AG09319 (cell line): ENCODE results near the gene ILDR2.

Experiments
- DNase-seq: peaks from one replicate; pipeline ENCODE4 v3.0.0-alpha.2; 2010; ENCODE audit warnings: low read depth; ENCODE audit errors: extremely low read depth
- CTCF ChIP-seq: IDR thresholded peaks from 2 replicates; pipeline ENCODE4 v1.5.1; 2011; ENCODE audit warnings: low read depth, mild to moderate bottlenecking, inconsistent platforms, low read length, moderate library complexity

Gene ILDR2

GRCh38 chr1:166906647-166907046 is 68.7 kb downstream of the ILDR2 start:
- TF ChIP-seq CTCF = no peak
- DNase-seq = no peak

GRCh38 chr1:166905900-166906299 is 69.4 kb downstream of the ILDR2 start:
- TF ChIP-seq CTCF = no peak
- DNase-seq = no peak

- no peak for TF ChIP-seq CTCF
- no peak for DNase-seq
These were observed 70.2 kb downstream of the ILDR2 start for GRCh38 chr1:166905136-166905535.

GRCh38 chr1:166903232-166903631 is 72.1 kb downstream of the ILDR2 start:
- TF ChIP-seq CTCF = no peak

GRCh38 chr1:166902279-166902678 is 73.1 kb downstream of the ILDR2 start:
- no peak for DNase-seq

More at GRCh38 chr1:166903232-166903631, 72.1 kb downstream of the ILDR2 start:
- DNase-seq = no peak

GRCh38 chr1:166900987-166901386 is 74.4 kb downstream of the ILDR2 start:
- no peak for DNase-seq
- TF ChIP-seq CTCF = no peak

More at GRCh38 chr1:166902279-166902678, 73.1 kb downstream of the ILDR2 start:
- TF ChIP-seq CTCF = no peak

GRCh38 chr1:166899769-166900168 is 75.6 kb downstream of the ILDR2 start:
- TF ChIP-seq CTCF = no peak
- DNase-seq = no peak
